ENCODE results near the gene UBL4A. TPM values are rescaled to one million over a fixed set of nuclear protein-coding genes. Genes with fewer than 3 reads are reported as not detected.

Gene UBL4A
- total and polyA plus RNA-seq, 4 donors = 21.3 to 39.6 (median 30.6) TPM

DNA sequence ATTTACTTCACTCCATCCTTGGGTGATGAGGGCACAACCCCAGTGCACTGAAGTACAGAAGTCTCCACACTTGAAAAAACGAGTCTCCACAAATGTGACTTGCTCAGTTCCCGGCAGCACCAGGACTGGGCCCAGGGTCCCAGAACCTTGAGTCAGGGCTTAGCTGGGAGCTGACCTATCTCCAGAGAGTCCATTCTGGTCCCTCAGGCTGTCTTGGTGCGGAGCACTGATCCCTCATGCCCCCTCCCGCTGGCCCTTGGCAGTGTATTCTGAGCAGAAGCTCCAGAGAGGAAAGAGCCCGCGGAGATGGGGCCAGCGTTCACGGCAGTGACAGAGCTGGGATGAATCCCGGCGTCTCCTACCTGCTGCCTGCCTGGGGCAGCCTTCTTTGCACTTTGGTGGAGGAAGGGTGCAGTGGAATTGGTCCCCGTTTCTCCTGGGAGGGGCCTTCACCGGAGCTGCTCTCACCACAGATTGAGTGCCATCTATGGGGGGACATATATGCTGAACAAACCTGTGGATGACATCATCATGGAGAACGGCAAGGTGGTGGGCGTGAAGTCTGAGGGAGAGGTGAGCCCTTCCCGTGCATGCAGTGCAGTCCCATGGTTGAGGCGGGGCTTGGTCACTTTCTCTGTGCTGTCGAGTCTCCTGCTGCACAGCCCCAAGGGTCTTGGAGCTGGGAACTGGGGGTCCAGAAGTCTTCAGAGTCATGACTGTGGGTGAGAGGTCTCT is 45.6 kb downstream of the UBL4A start:
- Histone ChIP-seq H3K27ac (ENCODE audit: low read depth in 1 of 2, low read length in 1 of 2) (no peak overlapping the region), H3K9me3 (ENCODE audit: control insufficient read depth in 4 of 4, insufficient read depth in 3 of 4, low read length in 3 of 4) (peaks cover 0 to 2% (median 0%) of the 10 kb centered on the region in 4 donors), H3K4me1 (ENCODE audit: control insufficient read depth in 5 of 5, insufficient read depth in 5 of 5, low read length in 5 of 5) (peaks cover 0 to 8% (median 0%) of the 10 kb centered on the region in 5 donors), H3K36me3 (ENCODE audit: control insufficient read depth in 4 of 4, insufficient read depth in 4 of 4, low read length in 4 of 4) (peaks cover 0 to 21% (median 8%) of the 10 kb centered on the region in 4 donors), H3K27me3 (ENCODE audit: control insufficient read depth in 3 of 3, insufficient read depth in 3 of 3, low read length in 2 of 3) (no peaks in the 10 kb centered on the region), H3K4me3 (no peak overlapping the region), H3K9ac (ENCODE audit: insufficient read depth in 1 of 2, low read length in 2 of 2) (no peak overlapping the region)
- no peak for DNase-seq
- 88 to 89% methylated on average over 15 to 17 of the region's 17 CpGs for WGBS, 2 donors
- TF ChIP-seq, protein P1, sequence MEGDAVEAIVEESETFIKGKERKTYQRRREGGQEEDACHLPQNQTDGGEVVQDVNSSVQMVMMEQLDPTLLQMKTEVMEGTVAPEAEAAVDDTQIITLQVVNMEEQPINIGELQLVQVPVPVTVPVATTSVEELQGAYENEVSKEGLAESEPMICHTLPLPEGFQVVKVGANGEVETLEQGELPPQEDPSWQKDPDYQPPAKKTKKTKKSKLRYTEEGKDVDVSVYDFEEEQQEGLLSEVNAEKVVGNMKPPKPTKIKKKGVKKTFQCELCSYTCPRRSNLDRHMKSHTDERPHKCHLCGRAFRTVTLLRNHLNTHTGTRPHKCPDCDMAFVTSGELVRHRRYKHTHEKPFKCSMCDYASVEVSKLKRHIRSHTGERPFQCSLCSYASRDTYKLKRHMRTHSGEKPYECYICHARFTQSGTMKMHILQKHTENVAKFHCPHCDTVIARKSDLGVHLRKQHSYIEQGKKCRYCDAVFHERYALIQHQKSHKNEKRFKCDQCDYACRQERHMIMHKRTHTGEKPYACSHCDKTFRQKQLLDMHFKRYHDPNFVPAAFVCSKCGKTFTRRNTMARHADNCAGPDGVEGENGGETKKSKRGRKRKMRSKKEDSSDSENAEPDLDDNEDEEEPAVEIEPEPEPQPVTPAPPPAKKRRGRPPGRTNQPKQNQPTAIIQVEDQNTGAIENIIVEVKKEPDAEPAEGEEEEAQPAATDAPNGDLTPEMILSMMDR (IDR thresholded peaks at IDR 0.05; ENCODE audit: control extremely low read depth, extremely low read depth) = no peak
- no peak for ATAC-seq (ENCODE audit: insufficient read depth, low FRiP score)

DNA sequence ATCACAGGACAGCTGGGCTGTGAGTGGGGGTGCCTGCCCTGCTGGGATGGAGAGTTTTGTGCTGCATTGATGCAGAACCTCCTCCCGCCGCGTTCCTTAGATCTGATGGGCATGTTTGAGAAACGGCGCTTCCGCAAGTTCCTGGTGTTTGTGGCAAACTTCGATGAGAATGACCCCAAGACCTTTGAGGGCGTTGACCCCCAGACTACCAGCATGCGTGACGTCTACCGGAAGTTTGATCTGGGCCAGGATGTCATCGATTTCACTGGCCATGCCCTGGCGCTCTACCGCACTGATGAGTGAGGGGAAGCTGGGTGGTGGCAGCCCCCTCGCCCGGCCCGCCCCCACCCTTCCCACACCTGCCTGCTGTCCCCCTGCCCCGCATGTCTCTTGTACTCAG is 46.6 kb downstream of the UBL4A start:
- Histone ChIP-seq H3K9me3 (ENCODE audit: control insufficient read depth in 4 of 4, insufficient read depth in 3 of 4, low read length in 3 of 4) (peaks cover 0 to 2% (median 0%) of the 10 kb centered on the region in 4 donors), H3K36me3 (ENCODE audit: control insufficient read depth in 4 of 4, insufficient read depth in 4 of 4, low read length in 4 of 4) (peaks cover 0 to 21% (median 8%) of the 10 kb centered on the region in 4 donors), H3K27ac (ENCODE audit: low read depth in 1 of 2, low read length in 1 of 2) (no peak overlapping the region), H3K4me3 (no peak overlapping the region), H3K9ac (ENCODE audit: insufficient read depth in 1 of 2, low read length in 2 of 2) (no peak overlapping the region), H3K27me3 (ENCODE audit: control insufficient read depth in 3 of 3, insufficient read depth in 3 of 3, low read length in 2 of 3) (no peaks in the 10 kb centered on the region), H3K4me1 (ENCODE audit: control insufficient read depth in 5 of 5, insufficient read depth in 5 of 5, low read length in 5 of 5) (peaks cover 0 to 8% (median 0%) of the 10 kb centered on the region in 5 donors)
- TF ChIP-seq, protein P1 (IDR thresholded peaks at IDR 0.05; ENCODE audit: control extremely low read depth, extremely low read depth) = no peak
- ATAC-seq (ENCODE audit: insufficient read depth, low FRiP score) (no peak), DNase-seq (no peak)
- WGBS, 2 donors = 88 to 93% methylated on average over 13 to 18 of the region's 18 CpGs

DNA sequence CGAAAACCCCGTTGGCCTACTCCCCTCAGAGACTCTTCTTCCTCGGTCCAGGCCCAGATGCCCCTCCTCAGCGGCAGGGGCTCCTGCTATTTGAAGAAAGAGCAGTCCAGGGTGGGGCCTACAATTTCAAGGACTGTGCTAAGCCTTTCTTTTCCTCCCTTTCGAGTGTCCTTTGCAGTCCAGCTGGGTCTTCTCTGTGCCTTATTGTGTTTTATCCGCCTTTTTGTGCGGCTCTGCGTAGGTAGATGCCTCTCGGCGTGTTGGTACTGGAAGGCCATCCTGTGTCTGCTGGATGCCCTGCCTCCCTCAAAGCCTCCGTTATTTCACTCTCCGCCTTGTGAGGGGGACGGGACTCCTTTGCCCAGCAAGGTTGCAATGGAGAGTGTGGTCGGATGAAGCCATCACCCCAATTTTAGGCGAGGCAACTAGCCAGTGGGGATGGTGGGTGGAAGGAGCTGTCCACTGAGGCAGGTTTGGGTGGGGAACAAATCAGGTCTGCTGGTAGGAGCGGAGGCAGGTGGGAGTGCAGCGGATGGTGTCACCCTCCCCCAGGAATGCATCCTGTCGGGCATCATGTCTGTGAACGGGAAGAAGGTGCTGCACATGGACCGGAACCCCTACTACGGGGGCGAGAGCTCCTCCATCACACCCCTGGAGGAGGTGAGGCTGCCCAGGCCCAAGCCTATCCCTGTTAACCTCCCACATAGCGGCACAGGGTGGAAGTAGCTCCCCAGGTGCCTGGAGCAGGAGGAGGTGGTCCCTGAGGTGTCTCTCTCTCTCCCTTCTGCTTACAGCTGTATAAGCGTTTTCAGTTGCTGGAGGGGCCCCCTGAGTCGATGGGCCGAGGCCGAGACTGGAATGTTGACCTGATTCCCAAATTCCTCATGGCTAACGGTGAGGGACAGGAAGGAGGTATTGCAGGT is 48.2 kb downstream of the UBL4A start:
- ATAC-seq (ENCODE audit: insufficient read depth, low FRiP score) (no peak), DNase-seq (no peak)
- peaks cover 0 to 2% (median 0%) of the 10 kb centered on the region in 4 donors for H3K9me3 ChIP-seq (ENCODE audit: control insufficient read depth in 4 of 4, insufficient read depth in 3 of 4, low read length in 3 of 4)
- H3K36me3 ChIP-seq (ENCODE audit: control insufficient read depth in 4 of 4, insufficient read depth in 4 of 4, low read length in 4 of 4) = peaks cover 0 to 32% (median 9%) of the 10 kb centered on the region in 4 donors
- H3K27me3 ChIP-seq (ENCODE audit: control insufficient read depth in 3 of 3, insufficient read depth in 3 of 3, low read length in 2 of 3) = no peaks in the 10 kb centered on the region
- H3K4me1 ChIP-seq (ENCODE audit: control insufficient read depth in 5 of 5, insufficient read depth in 5 of 5, low read length in 5 of 5) = peaks cover 0 to 8% (median 0%) of the 10 kb centered on the region in 5 donors
- peak overlapping the region; percentile 60 for H3K4me3 ChIP-seq
- TF ChIP-seq, protein P1 (IDR thresholded peaks at IDR 0.05; ENCODE audit: control extremely low read depth, extremely low read depth) = no peak
- 62 to 68% methylated on average over 21 to 28 of the region's 28 CpGs for WGBS, 2 donors
- H3K9ac ChIP-seq (ENCODE audit: insufficient read depth in 1 of 2, low read length in 2 of 2) = peak overlapping the region in 1 of 2 donors; percentile 67
- no peak overlapping the region for H3K27ac ChIP-seq (ENCODE audit: low read depth in 1 of 2, low read length in 1 of 2)
